Stimulated activated naive CD8-positive, alpha-beta T cell treated with anti-CD3 and anti-CD28 coated beads, Interleukin-15, amount 100 ng/mL, for 72 hours (primary cell): ENCODE results near the gene GIMD1.

ENCODE experiments used
- ATAC-seq: fragments of 150-1000 bp; cut with Tn5 transposase; 2 replicates; pipeline ENCODE4 v1.10.0; 2021; ENCODE audit warnings: mild to moderate bottlenecking, moderate library complexity
- DNase-seq, 2 donors: peaks; one replicate each; pipeline ENCODE4 v3.0.0; 2021 to 2022
- H3K27ac Mint-ChIP-seq, 2 donors: one replicate each; pipeline ENCODE4 v1.8.0; 2022; ENCODE audit warnings: mild to moderate bottlenecking in 2 of 2, mixed read lengths in 2 of 2, moderate library complexity in 2 of 2
- H3K27me3 Mint-ChIP-seq: one replicate; pipeline ENCODE4 v1.8.0; 2022; ENCODE audit warnings: mixed read lengths
- H3K4me1 Mint-ChIP-seq: one replicate; pipeline ENCODE4 v1.8.0; 2022; ENCODE audit warnings: mild to moderate bottlenecking, mixed read lengths
- H3K4me3 Mint-ChIP-seq, 2 donors: one replicate each; pipeline ENCODE4 v1.8.0; 2022; ENCODE audit warnings: mild to moderate bottlenecking in 2 of 2, mixed read lengths in 2 of 2, moderate library complexity in 1 of 2
- H3K9me3 Mint-ChIP-seq, 2 donors: one replicate each; pipeline ENCODE4 v1.8.0; 2022; ENCODE audit warnings: mixed read lengths in 2 of 2

GIMD1 gene

GRCh38 chr4:106365613-106366012 is 3.0 kb downstream of the GIMD1 start:
- DNase-seq (no peak), ATAC-seq (no peak)
- H3K4me1 Mint-ChIP-seq: no peaks in the 10 kb centered on the region
- H3K9me3 Mint-ChIP-seq: no peaks in the 10 kb centered on the region
- no peak overlapping the region for H3K4me3 Mint-ChIP-seq
- no peak overlapping the region for H3K27ac Mint-ChIP-seq
- peaks cover 9% of the 10 kb centered on the region for H3K27me3 Mint-ChIP-seq

- H3K27me3 Mint-ChIP-seq: no peaks in the 10 kb centered on the region
- no peak overlapping the region for H3K27ac Mint-ChIP-seq
- no peaks in the 10 kb centered on the region for H3K4me1 Mint-ChIP-seq
- DNase-seq (no peak), ATAC-seq (no peak)
- no peaks in the 10 kb centered on the region for H3K9me3 Mint-ChIP-seq
- H3K4me3 Mint-ChIP-seq: no peak overlapping the region
Measured at GRCh38 chr4:106364282-106364681, 4.3 kb downstream of the GIMD1 start.

- Mint-ChIP-seq H3K4me1 (no peaks in the 10 kb centered on the region), H3K4me3 (no peak overlapping the region), H3K27ac (no peak overlapping the region), H3K27me3 (no peaks in the 10 kb centered on the region), H3K9me3 (peaks cover 0 to 4% of the 10 kb centered on the region in 2 donors)
- DNase-seq (no peak), ATAC-seq (no peak)
Measured at GRCh38 chr4:106362086-106362825, 6.3 kb downstream of the GIMD1 start.

- Mint-ChIP-seq H3K27ac (no peak overlapping the region), H3K4me1 (no peaks in the 10 kb centered on the region)
Measured at GRCh38 chr4:106358899-106359298, 9.7 kb downstream of the GIMD1 start.

GRCh38 chr4:106355193-106355592 is 13.4 kb downstream of the GIMD1 start:
- H3K27me3 Mint-ChIP-seq: no peaks in the 10 kb centered on the region
- no peak for ATAC-seq
- no peaks in the 10 kb centered on the region for H3K4me1 Mint-ChIP-seq

More at GRCh38 chr4:106358899-106359298, 9.7 kb downstream of the GIMD1 start:
- no peaks in the 10 kb centered on the region for H3K27me3 Mint-ChIP-seq
- ATAC-seq: no peak
- no peak for DNase-seq
- no peak overlapping the region for H3K4me3 Mint-ChIP-seq
- H3K9me3 Mint-ChIP-seq: peaks cover 0 to 4% of the 10 kb centered on the region in 2 donors

GRCh38 chr4:106353786-106354185 is 14.8 kb downstream of the GIMD1 start:
- no peak overlapping the region for H3K27ac Mint-ChIP-seq
- no peaks in the 10 kb centered on the region for H3K4me1 Mint-ChIP-seq
- no peaks in the 10 kb centered on the region for H3K27me3 Mint-ChIP-seq
- no peak overlapping the region for H3K4me3 Mint-ChIP-seq
- no peak for ATAC-seq
- H3K9me3 Mint-ChIP-seq: peaks cover 0 to 4% of the 10 kb centered on the region in 2 donors
- DNase-seq: no peak

More at GRCh38 chr4:106355193-106355592, 13.4 kb downstream of the GIMD1 start:
- no peak for DNase-seq
- Mint-ChIP-seq H3K4me3 (no peak overlapping the region), H3K27ac (no peak overlapping the region), H3K9me3 (peaks cover 0 to 4% of the 10 kb centered on the region in 2 donors)

- ATAC-seq: no peak
Measured at GRCh38 chr4:106351016-106351415, 17.6 kb downstream of the GIMD1 start.

GRCh38 chr4:106347167-106347566 is 21.4 kb downstream of the GIMD1 start:
- no peak for DNase-seq
- H3K4me3 Mint-ChIP-seq: no peak overlapping the region
- no peaks in the 10 kb centered on the region for H3K9me3 Mint-ChIP-seq
- no peak overlapping the region for H3K27ac Mint-ChIP-seq
- no peak for ATAC-seq
- H3K27me3 Mint-ChIP-seq: no peaks in the 10 kb centered on the region
- H3K4me1 Mint-ChIP-seq: peaks cover 21% of the 10 kb centered on the region

More at GRCh38 chr4:106351016-106351415, 17.6 kb downstream of the GIMD1 start:
- no peak overlapping the region for H3K4me3 Mint-ChIP-seq
- DNase-seq: no peak
- H3K9me3 Mint-ChIP-seq: no peaks in the 10 kb centered on the region
- no peaks in the 10 kb centered on the region for H3K27me3 Mint-ChIP-seq
- no peak overlapping the region for H3K27ac Mint-ChIP-seq
- no peaks in the 10 kb centered on the region for H3K4me1 Mint-ChIP-seq

GRCh38 chr4:106344647-106344970 is 24.0 kb downstream of the GIMD1 start:
- H3K27ac Mint-ChIP-seq: no peak overlapping the region
- peaks cover 46% of the 10 kb centered on the region for H3K4me1 Mint-ChIP-seq

GRCh38 chr4:106343865-106344646 is 24.5 kb downstream of the GIMD1 start:
- ATAC-seq (no peak), DNase-seq (no peak)
- Mint-ChIP-seq H3K4me3 (no peak overlapping the region), H3K27me3 (no peaks in the 10 kb centered on the region), H3K27ac (peak overlapping the region in 1 of 2 donors; percentile 41), H3K9me3 (peaks cover 6 to 8% of the 10 kb centered on the region in 2 donors), H3K4me1 (peaks cover 52% of the 10 kb centered on the region)

More at GRCh38 chr4:106344647-106344970, 24.0 kb downstream of the GIMD1 start:
- Mint-ChIP-seq H3K27me3 (no peaks in the 10 kb centered on the region), H3K9me3 (peaks cover under 1 to 8% of the 10 kb centered on the region in 2 donors), H3K4me3 (no peak overlapping the region)
- no peak for DNase-seq
- no peak for ATAC-seq

GRCh38 chr4:106340774-106341173 is 27.8 kb downstream of the GIMD1 start:
- Mint-ChIP-seq H3K27ac (no peak overlapping the region), H3K27me3 (no peaks in the 10 kb centered on the region), H3K4me1 (peaks cover 58% of the 10 kb centered on the region), H3K9me3 (peaks cover 15 to 18% of the 10 kb centered on the region in 2 donors), H3K4me3 (no peak overlapping the region)
- DNase-seq (no peak), ATAC-seq (no peak)

GRCh38 chr4:106339431-106339830 is 29.1 kb downstream of the GIMD1 start:
- H3K4me3 Mint-ChIP-seq: no peak overlapping the region
- H3K27me3 Mint-ChIP-seq: no peaks in the 10 kb centered on the region
- H3K4me1 Mint-ChIP-seq: peaks cover 54% of the 10 kb centered on the region
- no peak overlapping the region for H3K27ac Mint-ChIP-seq
- DNase-seq (no peak), ATAC-seq (no peak)
- peaks cover 15 to 18% of the 10 kb centered on the region in 2 donors for H3K9me3 Mint-ChIP-seq

- no peak overlapping the region for H3K4me3 Mint-ChIP-seq
- H3K27me3 Mint-ChIP-seq: no peaks in the 10 kb centered on the region
- H3K4me1 Mint-ChIP-seq: peaks cover 47% of the 10 kb centered on the region
- peaks cover 15 to 18% of the 10 kb centered on the region in 2 donors for H3K9me3 Mint-ChIP-seq
- no peak for ATAC-seq
- no peak overlapping the region for H3K27ac Mint-ChIP-seq
- DNase-seq: no peak
Measured at GRCh38 chr4:106338671-106339070, 29.9 kb downstream of the GIMD1 start.

- H3K4me1 Mint-ChIP-seq: peaks cover 45% of the 10 kb centered on the region
- DNase-seq (no peak), ATAC-seq (no peak)
- H3K4me3 Mint-ChIP-seq: no peak overlapping the region
- no peak overlapping the region for H3K27ac Mint-ChIP-seq
- peaks cover 15 to 18% of the 10 kb centered on the region in 2 donors for H3K9me3 Mint-ChIP-seq
- H3K27me3 Mint-ChIP-seq: no peaks in the 10 kb centered on the region
Measured at GRCh38 chr4:106337916-106338315, 30.7 kb downstream of the GIMD1 start.

GRCh38 chr4:106336618-106337017 is 32.0 kb downstream of the GIMD1 start:
- Mint-ChIP-seq H3K9me3 (peaks cover 15 to 18% of the 10 kb centered on the region in 2 donors), H3K27ac (no peak overlapping the region), H3K4me3 (no peak overlapping the region), H3K4me1 (peaks cover 32% of the 10 kb centered on the region), H3K27me3 (no peaks in the 10 kb centered on the region)
- ATAC-seq (no peak), DNase-seq (no peak)
